Stimulated activated naive CD8-positive, alpha-beta T cell treated with anti-CD3 and anti-CD28 coated beads, Interleukin-15, Interleukin-2, amounts not matched to agents 100 ng/mL and 50 ng/mL, for 24 hours (primary cell): ENCODE measurements around the gene CRYGN.

Experiments
- H3K27ac Mint-ChIP-seq: one replicate; pipeline ENCODE4 v1.8.0; 2021; ENCODE audit warnings: mild to moderate bottlenecking, mixed read lengths
- H3K27me3 Mint-ChIP-seq: one replicate; pipeline ENCODE4 v1.8.0; 2021; ENCODE audit warnings: mixed read lengths
- H3K36me3 Mint-ChIP-seq: one replicate; pipeline ENCODE4 v1.8.0; 2021; ENCODE audit warnings: low read depth, mixed read lengths
- H3K4me1 Mint-ChIP-seq: one replicate; pipeline ENCODE4 v1.8.0; 2021; ENCODE audit warnings: low read depth, mixed read lengths
- H3K4me3 Mint-ChIP-seq: one replicate; pipeline ENCODE4 v1.8.0; 2021; ENCODE audit warnings: mild to moderate bottlenecking, mixed read lengths
- H3K9me3 Mint-ChIP-seq: one replicate; pipeline ENCODE4 v1.8.0; 2021; ENCODE audit warnings: mixed read lengths

The CRYGN gene

DNA sequence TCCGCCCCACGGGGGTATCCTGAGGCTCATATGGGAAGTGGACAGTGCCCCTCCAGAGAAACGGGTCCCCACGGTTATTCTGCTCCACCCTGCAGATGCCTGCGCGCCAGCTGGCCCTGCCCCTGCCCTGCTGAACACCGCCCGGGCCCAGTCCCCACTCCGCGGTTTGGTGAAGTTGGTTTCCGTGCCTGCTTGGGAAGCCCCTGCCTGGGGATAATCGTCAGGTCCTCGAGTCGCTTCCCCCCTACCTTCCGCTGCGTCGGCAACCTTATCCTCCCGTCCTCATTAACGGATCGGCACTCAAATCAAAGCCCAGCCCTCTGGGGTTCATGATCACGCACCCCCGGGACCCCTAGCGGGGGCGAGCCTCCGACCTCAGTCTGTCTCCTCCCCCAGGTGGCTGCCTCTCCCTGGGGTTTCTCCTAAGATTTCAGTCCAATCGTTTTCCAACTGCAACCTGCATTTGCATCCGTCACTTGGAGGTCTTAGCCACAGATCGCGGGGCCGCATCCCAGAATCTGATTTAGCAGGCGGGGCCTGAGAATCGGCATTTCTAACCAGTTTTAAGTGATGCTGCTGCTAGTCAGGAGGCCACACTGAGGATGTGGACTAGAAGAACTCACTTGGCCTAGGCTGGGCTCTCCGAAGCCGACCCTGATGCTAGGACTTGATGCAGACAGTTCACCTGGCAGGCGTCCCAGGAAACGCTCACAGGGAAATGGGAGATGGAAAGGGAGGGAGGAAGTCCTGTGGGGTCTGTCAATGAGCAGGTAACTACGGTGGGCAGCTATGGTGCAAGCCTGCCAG, 57.7 kb downstream of the CRYGN start:
- H3K27ac Mint-ChIP-seq = no peak overlapping the region
- H3K4me1 Mint-ChIP-seq = peaks cover 11% of the 10 kb centered on the region
- H3K4me3 Mint-ChIP-seq = peak overlapping the region; percentile 54
- H3K9me3 Mint-ChIP-seq = no peaks in the 10 kb centered on the region
- H3K27me3 Mint-ChIP-seq = peaks cover 19% of the 10 kb centered on the region
- peaks cover 7% of the 10 kb centered on the region for H3K36me3 Mint-ChIP-seq

- no peak overlapping the region for H3K4me3 Mint-ChIP-seq
- H3K36me3 Mint-ChIP-seq = peaks cover 7% of the 10 kb centered on the region
- H3K9me3 Mint-ChIP-seq = no peaks in the 10 kb centered on the region
- peaks cover 11% of the 10 kb centered on the region for H3K4me1 Mint-ChIP-seq
- no peak overlapping the region for H3K27ac Mint-ChIP-seq
- H3K27me3 Mint-ChIP-seq = peaks cover 19% of the 10 kb centered on the region
Observed at GRCh38 chr7:151381348-151382078, 58.4 kb downstream of the CRYGN start.

- peaks cover 11% of the 10 kb centered on the region for H3K4me1 Mint-ChIP-seq
- peak overlapping the region; percentile 43 for H3K4me3 Mint-ChIP-seq
- H3K36me3 Mint-ChIP-seq = peaks cover 7% of the 10 kb centered on the region
- H3K9me3 Mint-ChIP-seq = no peaks in the 10 kb centered on the region
- no peak overlapping the region for H3K27ac Mint-ChIP-seq
- peaks cover 19% of the 10 kb centered on the region for H3K27me3 Mint-ChIP-seq
Observed at GRCh38 chr7:151381098-151381347, 58.9 kb downstream of the CRYGN start.

DNA sequence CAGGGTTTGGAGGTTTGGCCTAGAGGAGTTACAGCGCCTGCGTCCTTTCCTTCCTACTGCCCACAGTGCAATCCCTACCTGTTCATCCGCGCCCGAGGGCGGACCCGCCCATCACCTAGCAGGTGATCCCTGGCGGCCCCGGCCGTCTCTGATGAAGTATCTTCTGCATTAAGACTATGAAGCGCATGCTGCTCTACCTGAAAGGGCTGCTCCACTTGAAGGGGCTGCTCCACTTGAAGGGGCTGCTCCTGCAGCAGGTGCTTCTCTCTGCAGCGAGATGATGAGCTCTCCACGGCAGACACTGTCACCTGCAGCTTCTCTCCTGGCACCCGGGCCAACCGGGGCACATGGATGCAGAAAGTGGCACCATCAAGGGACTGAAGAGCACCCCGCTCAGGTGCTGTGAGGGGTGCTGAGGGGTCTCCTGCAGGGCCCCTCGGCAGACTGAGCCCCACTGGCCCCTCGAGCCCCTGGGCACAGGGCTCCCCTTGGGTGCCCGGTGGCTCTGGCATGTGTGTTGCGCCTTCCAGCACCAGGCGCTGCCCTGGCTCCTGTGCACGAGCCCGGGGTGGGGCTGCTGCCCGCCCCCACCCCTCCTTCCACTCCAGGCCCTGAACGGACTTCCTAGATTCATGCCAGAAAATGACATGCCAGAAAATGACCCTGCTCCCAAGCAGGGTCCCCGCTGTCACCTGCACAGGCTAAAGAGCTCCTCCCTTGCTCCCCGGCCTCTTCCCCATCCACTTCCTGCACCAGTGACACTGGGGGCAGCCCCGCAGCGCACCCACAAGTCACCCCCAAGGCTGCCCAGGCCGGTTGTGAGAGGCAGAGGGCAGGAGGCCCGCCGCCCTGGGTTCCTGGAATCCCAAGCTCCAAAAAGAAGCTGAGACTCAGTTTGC, 59.5 kb downstream of the CRYGN start:
- Mint-ChIP-seq H3K9me3 (no peaks in the 10 kb centered on the region), H3K27ac (no peak overlapping the region), H3K4me1 (peaks cover 11% of the 10 kb centered on the region), H3K36me3 (peaks cover 12% of the 10 kb centered on the region), H3K4me3 (peak overlapping the region; percentile 43), H3K27me3 (peaks cover 19% of the 10 kb centered on the region)

DNA sequence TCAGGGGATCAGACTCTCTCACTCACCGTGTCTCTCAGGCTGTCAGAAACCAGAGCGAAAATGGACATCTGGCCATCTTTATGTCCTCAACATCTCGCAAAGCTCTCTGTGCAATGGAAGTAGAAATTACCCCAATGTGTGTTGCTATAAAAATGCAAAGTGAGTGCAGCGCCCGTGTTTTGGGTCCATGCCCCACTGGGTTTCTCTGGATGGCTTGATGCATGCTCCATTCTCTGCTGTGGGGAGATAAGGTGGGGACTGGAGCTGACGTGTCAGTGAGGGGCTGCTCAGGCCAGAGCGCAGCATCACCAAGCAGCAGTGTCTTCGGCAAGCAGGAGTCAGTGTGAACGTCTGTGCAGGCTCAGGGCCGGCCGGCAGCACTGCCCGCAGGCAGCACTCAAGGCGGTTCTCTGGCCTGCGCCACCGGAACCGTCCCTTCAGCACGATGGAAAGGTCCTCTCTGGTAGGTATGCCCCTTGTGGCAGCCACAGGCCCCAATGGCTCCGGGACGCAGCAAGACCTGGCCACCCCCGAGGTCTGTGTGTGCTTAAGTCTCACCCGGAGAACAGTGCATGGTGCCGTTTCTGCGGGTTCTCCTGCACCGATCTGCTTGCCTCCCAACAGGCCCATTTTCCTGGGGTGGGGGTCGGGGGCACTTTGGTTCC, 60.3 kb downstream of the CRYGN start:
- Mint-ChIP-seq H3K36me3 (peaks cover 16% of the 10 kb centered on the region), H3K9me3 (no peaks in the 10 kb centered on the region), H3K4me3 (no peak overlapping the region), H3K27ac (no peak overlapping the region), H3K27me3 (peaks cover 16% of the 10 kb centered on the region), H3K4me1 (peaks cover 11% of the 10 kb centered on the region)

DNA sequence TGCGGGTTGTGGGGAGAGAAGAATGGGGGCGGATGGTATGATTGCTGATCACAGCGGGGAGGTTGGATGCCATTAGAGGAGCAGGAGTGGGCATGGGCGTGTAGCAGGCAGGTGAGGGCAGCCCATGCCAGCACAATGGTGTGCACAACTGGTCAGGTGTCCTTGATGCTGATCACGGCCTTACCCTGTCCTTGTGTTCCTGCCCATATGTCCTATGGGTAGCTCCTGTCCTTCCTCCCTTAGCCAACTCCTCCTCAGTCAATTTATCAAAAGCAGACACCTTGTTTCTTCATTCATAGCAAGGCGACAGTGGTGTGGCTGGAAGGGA, 60.8 kb downstream of the CRYGN start:
- no peak overlapping the region for H3K4me3 Mint-ChIP-seq
- no peak overlapping the region for H3K27ac Mint-ChIP-seq

More for the DNA sequence above, 60.8 kb downstream of the CRYGN start:
- Mint-ChIP-seq H3K4me1 (peaks cover 11% of the 10 kb centered on the region), H3K9me3 (no peaks in the 10 kb centered on the region), H3K27me3 (peaks cover 11% of the 10 kb centered on the region), H3K36me3 (peaks cover 16% of the 10 kb centered on the region)
